ENCODE results near the gene MYO9B. TPM values are rescaled to one million over a fixed set of nuclear protein-coding genes. Genes with fewer than 3 reads are reported as not detected.

MYO9B gene
- total and polyA plus RNA-seq, 2 of the 13 experiments (the other 11 are each of a cell fraction or from before 2014, with no cell fraction given) = 18.0 to 18.3 TPM

DNA sequence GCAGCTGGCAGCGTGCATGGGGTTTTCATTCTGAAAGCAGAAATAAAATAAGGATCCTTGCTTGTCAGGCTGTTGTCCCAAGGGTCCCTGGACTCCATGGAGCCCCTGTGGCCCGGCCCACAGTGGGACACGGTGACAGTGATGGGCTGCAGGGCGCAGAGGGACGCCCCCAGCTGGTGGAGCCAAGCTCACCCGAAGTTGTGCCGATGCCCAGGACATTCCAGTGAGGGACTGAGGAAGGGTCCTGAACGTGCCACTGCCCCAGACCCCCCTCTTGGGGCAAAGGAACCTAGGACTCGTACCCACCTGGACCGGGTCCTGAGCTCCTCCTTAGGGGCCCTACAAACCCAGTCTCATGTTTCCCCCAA lies 35.0 kb downstream of the MYO9B start:
- in situ Hi-C loops (cut with HindIII; ENCODE audit: extremely low pct_ligation_motif_present, low pct_unique_long_range_greater_than_20kb) = no loop called here
- TF ChIP-seq AGO2 (optimal IDR thresholded peaks at IDR 0.05; ENCODE audit: low read depth, low read length) = peak; percentile 27
- TF ChIP-seq ZNF382 (CRISPR knock-in tag; IDR thresholded peaks at IDR 0.05; ENCODE audit: borderline replicate concordance) = no peak
- no peak for TF ChIP-seq ZNF414 (CRISPR knock-in tag; IDR thresholded peaks at IDR 0.05)
- no peak for TF ChIP-seq HNRNPH1 (optimal IDR thresholded peaks at IDR 0.05; ENCODE audit: low read depth, low read length)
- no peak for TF ChIP-seq HNRNPUL1 (IDR thresholded peaks at IDR 0.05; ENCODE audit: low read depth, low read length)
- no peaks in the 10 kb centered on the region for H4K20me1 ChIP-seq (ENCODE audit: insufficient read depth, low read length)
- H3K4me2 ChIP-seq (ENCODE audit: low read depth, low read length) = no peak overlapping the region
- H3K27me3 ChIP-seq (ENCODE audit: control insufficient read depth in 1 of 2, insufficient read depth in 2 of 2, low read length in 2 of 2) = no peaks in the 10 kb centered on the region
- no peak overlapping the region for H3K9ac ChIP-seq (ENCODE audit: insufficient read depth, low read depth, low read length)
- H3K79me2 ChIP-seq (ENCODE audit: insufficient read depth, low read length) = no peaks in the 10 kb centered on the region
- BruUV-seq (replicated peaks) = no TSS peak
- no peak for DNase-seq (ENCODE audit: low spot score)
- 100% methylated on average over 2 of the region's 10 CpGs for WGBS (ENCODE audit: low lambda C conversion rate)
- no peak overlapping the region for H3K27ac ChIP-seq (ENCODE audit: extremely low read length, insufficient read depth, low read length)
- H3K4me1 ChIP-seq (ENCODE audit: insufficient read depth, low read length) = peaks cover 12% of the 10 kb centered on the region; the same call in 1 of the 2 replicates
- no peak for ATAC-seq
- CTCF ChIA-PET (ENCODE audit: low intra/inter-chr PET ratio, low total read pairs) = no interaction called here
- no peak for FAIRE-seq
- POLR2A ChIA-PET = interaction anchor here (0.6 kb wide), 1 partner anchor 934 kb away, joined by 3 read pairs; no protein-coding TSS in a partner anchor
- H3K36me3 ChIP-seq (replicated peaks in 1 of 2; ENCODE audit: control insufficient read depth in 1 of 2, insufficient read depth in 2 of 2, low read length in 2 of 2) = peaks cover 10 to 30% of the 10 kb centered on the region in 2 experiments
- no peak overlapping the region for H2AFZ ChIP-seq (ENCODE audit: low read length)
- no peak overlapping the region for H3K4me3 ChIP-seq (replicated peaks in 1 of 3; ENCODE audit: insufficient read depth in 1 of 3, low read depth in 2 of 3, low read length in 3 of 3)
- intact Hi-C loops (cut with micrococcal nuclease; ENCODE audit: unreplicated experiment) = no loop called here
- no peaks in the 10 kb centered on the region for H3K9me3 ChIP-seq (ENCODE audit: low read length)

- Histone ChIP-seq H3K9me3 (ENCODE audit: low read length) (no peaks in the 10 kb centered on the region), H4K20me1 (ENCODE audit: insufficient read depth, low read length) (no peaks in the 10 kb centered on the region), H2AFZ (ENCODE audit: low read length) (no peak overlapping the region), H3K27me3 (ENCODE audit: control insufficient read depth in 1 of 2, insufficient read depth in 2 of 2, low read length in 2 of 2) (no peaks in the 10 kb centered on the region), H3K36me3 (replicated peaks in 1 of 2; ENCODE audit: control insufficient read depth in 1 of 2, insufficient read depth in 2 of 2, low read length in 2 of 2) (peaks cover 6 to 24% of the 10 kb centered on the region in 2 experiments), H3K4me3 (replicated peaks in 1 of 3; ENCODE audit: insufficient read depth in 1 of 3, low read depth in 2 of 3, low read length in 3 of 3) (no peak overlapping the region), H3K9ac (ENCODE audit: insufficient read depth, low read depth, low read length) (no peak overlapping the region), H3K4me2 (ENCODE audit: low read depth, low read length) (no peak overlapping the region), H3K79me2 (ENCODE audit: insufficient read depth, low read length) (no peaks in the 10 kb centered on the region), H3K27ac (ENCODE audit: extremely low read length, insufficient read depth, low read length) (no peak overlapping the region), H3K4me1 (ENCODE audit: insufficient read depth, low read length) (peaks cover 12% of the 10 kb centered on the region; the same call in 1 of the 2 replicates)
- intact Hi-C loops (cut with micrococcal nuclease; ENCODE audit: unreplicated experiment) = no loop called here
- no peak for ATAC-seq
- WGBS (ENCODE audit: low lambda C conversion rate) = 96% methylated on average over 3 of the region's 3 CpGs
- no TSS peak for BruUV-seq (replicated peaks)
- POLR2A ChIA-PET = no interaction called here
- TF ChIP-seq IRX3 (CRISPR knock-in tag; IDR thresholded peaks at IDR 0.05; ENCODE audit: borderline replicate concordance, low read depth) = no peak
- no peak for TF ChIP-seq SPEN (CRISPR knock-in tag; IDR thresholded peaks at IDR 0.05; ENCODE audit: low read depth)
- no peak for TF ChIP-seq RORA (CRISPR knock-in tag; IDR thresholded peaks at IDR 0.05)
- no peak for DNase-seq (ENCODE audit: low spot score)
- in situ Hi-C loops (cut with HindIII; ENCODE audit: extremely low pct_ligation_motif_present, low pct_unique_long_range_greater_than_20kb) = no loop called here
- CTCF ChIA-PET (ENCODE audit: low intra/inter-chr PET ratio, low total read pairs) = no interaction called here
- FAIRE-seq = no peak
Observed at GRCh38 chr19:17111766-17112165, 36.2 kb downstream of the MYO9B start.
